Activated T-helper 1 cell treated with anti-CD3 and anti-CD28 coated beads, Interleukin-12 subunit alpha, Interleukin-12 subunit beta, Interleukin-2, Interleukin-4 antibody, amounts not matched to agents 30 ng/mL and 10 ng/mL and 1 ng/mL, durations not matched to agents 14 hours and 24 hours and 36 hours (primary cell): ENCODE results near the gene PPP1CA. TPM values are rescaled to one million over a fixed set of nuclear protein-coding genes. Genes with fewer than 3 reads are reported as not detected.

Experiments used
- DNase-seq: peaks from one replicate; pipeline ENCODE4 v3.0.0; 2021; ENCODE audit warnings: low spot score
- H3K27ac Mint-ChIP-seq: one replicate; pipeline ENCODE4 v1.8.0; 2021; ENCODE audit warnings: mild to moderate bottlenecking, mixed read lengths
- H3K27me3 Mint-ChIP-seq: one replicate; pipeline ENCODE4 v1.8.0; 2022; ENCODE audit warnings: mild to moderate bottlenecking, moderate library complexity, mixed read lengths; ENCODE audit not compliant: insufficient read depth
- H3K36me3 Mint-ChIP-seq: one replicate; pipeline ENCODE4 v1.8.0; 2021; ENCODE audit warnings: low read depth, mixed read lengths
- H3K4me1 Mint-ChIP-seq: one replicate; pipeline ENCODE4 v1.8.0; 2021; ENCODE audit warnings: low read depth, mixed read lengths
- H3K4me3 Mint-ChIP-seq: one replicate; pipeline ENCODE4 v1.8.0; 2021; ENCODE audit warnings: mild to moderate bottlenecking, moderate library complexity, mixed read lengths
- H3K9me3 Mint-ChIP-seq: one replicate; pipeline ENCODE4 v1.8.0; 2021; ENCODE audit warnings: mixed read lengths
- intact Hi-C: fragments of 100-400 bp; cut with micrococcal nuclease; formaldehyde crosslinking; loops from one replicate; pipeline ENCODE4 v1.15.1; 2024
- total RNA-seq: library from RNA; stranded (reverse); gene quantifications from 2 replicates; pipeline ENCODE4 v1.2.3, GENCODE V29; 2022

Gene PPP1CA
- total RNA-seq, 1 donor from 2014 or later: 260 TPM

DNA sequence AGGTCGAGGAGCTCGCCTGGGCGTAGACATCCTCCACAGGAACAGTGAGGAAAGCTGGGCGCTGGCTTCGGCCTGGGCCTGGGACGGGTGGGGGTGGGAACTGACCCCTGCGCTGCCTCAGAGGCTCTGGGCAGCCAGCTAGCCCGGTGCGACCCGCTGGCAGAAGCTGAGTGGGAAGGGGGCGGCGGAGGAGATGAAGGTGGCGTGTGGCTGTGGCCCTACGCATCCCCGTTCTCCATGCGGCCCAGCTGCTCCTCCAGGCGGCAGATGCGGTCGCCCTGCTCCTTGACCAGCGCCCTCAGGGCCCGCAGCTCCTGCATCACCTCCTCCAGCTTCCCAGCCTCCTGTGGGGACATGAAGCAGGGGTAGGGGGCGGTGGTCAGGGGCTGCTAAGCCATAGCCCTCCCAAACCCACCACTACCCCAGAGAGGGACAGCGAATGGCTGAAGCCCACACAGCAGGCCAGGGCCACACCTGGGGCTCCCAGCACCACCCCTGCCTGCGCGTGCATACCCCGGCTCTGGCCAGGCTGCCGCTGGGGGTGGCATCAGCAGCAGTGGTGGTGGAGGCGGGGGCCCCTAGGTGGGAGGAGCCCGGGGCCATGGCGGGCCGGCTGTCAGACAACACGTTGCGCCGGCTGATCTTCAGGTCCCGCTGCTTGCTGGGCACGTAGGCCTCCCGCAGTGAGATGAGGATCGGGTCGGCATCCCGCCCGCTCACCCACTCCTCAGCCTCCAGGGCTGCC lies 36.7 kb upstream of the PPP1CA start:
- intact Hi-C loops: loop anchor here (1.0 to 2.0 kb wide), 3 partner anchors 18 to 68 kb away; partner anchors contain the start of gene TMEM134
- Mint-ChIP-seq H3K36me3 (peaks cover 23% of the 10 kb centered on the region), H3K9me3 (no peaks in the 10 kb centered on the region), H3K4me3 (peak overlapping the region; percentile 90), H3K4me1 (peaks cover 33% of the 10 kb centered on the region), H3K27ac (peak overlapping the region; percentile 97), H3K27me3 (no peaks in the 10 kb centered on the region)
- DNase-seq: peak; percentile 72

DNA sequence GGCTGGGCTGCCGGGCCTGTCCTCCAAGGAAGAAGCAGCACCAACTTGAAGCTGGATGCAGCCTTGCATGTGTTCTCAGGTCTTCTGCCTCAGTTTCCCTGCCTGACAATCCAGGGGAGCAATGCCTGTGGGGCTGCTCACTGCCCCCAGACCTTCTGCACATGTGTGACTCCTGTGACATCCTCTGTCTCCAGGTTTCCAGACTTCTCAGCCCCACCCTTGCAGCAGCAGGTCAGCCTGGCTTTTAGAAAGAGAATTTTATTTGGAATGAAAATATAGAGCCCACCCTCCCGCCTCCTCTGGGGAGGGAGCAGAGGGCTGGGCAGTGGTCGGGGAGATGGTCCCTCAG lies 36.1 kb upstream of the PPP1CA start:
- Mint-ChIP-seq H3K4me1 (peaks cover 31% of the 10 kb centered on the region), H3K36me3 (peaks cover 24% of the 10 kb centered on the region), H3K27ac (peak overlapping the region; percentile 88), H3K27me3 (no peaks in the 10 kb centered on the region), H3K4me3 (peak overlapping the region; percentile 90), H3K9me3 (no peaks in the 10 kb centered on the region)
- intact Hi-C loops: loop anchor here (1.0 to 2.0 kb wide), 4 partner anchors 17 to 69 kb away; partner anchors contain the start of gene TMEM134
- no peak for DNase-seq

DNA sequence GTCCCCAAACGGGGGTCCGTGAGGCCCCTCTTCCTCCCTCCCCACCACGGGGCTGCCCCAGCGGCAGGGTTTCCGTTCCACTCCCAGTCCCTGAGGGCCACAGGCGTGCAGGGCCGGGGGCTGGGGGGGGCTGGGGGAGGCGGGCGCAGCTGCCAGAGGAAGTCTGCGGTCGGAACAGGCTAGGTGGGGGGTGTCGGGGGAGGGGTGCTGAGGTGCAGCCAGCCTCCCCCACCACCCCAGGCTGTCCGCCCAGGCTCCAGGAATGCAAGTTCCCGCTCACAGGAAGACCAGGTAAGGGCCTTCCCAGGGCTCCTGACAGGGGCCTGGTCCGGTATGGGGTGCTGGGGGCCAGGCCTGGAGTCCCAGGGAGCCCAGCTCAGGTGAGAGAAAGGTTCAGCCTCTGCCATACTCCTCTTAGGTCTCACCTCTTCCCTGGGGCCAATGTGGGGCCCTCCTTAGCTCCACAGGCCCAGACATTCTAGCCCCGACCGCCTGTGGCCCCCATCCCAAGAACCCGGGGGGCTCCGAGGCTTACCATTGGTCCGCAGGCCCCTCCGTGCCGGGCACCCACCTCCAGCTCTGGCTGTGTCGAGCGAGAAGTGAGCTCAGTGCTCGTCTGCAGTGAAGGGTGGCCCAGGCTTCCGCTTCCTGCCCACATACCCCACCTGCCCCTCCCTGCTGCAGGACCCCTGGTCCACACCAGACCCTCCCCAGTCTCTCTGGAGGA lies 35.6 kb upstream of the PPP1CA start, which contains the start of gene PTPRCAP:
Gene PTPRCAP (minus strand): TSS at position 601 of the 727 bp plus-strand sequence. CDS start 63 bp downstream, at position 538.
- Mint-ChIP-seq H3K4me1 (peaks cover 30% of the 10 kb centered on the region), H3K4me3 (peak within 1 kb of the TSS; percentile 90), H3K27ac (peak within 1 kb of the TSS; percentile 92), H3K36me3 (peaks cover 26% of the 10 kb centered on the region), H3K27me3 (no peaks in the 10 kb centered on the region), H3K9me3 (no peaks in the 10 kb centered on the region)
- DNase-seq: peak; percentile 70
- intact Hi-C loops: loop anchor here (2.0 kb wide), 1 partner anchor 50 kb away; no protein-coding TSS in a partner anchor

DNA sequence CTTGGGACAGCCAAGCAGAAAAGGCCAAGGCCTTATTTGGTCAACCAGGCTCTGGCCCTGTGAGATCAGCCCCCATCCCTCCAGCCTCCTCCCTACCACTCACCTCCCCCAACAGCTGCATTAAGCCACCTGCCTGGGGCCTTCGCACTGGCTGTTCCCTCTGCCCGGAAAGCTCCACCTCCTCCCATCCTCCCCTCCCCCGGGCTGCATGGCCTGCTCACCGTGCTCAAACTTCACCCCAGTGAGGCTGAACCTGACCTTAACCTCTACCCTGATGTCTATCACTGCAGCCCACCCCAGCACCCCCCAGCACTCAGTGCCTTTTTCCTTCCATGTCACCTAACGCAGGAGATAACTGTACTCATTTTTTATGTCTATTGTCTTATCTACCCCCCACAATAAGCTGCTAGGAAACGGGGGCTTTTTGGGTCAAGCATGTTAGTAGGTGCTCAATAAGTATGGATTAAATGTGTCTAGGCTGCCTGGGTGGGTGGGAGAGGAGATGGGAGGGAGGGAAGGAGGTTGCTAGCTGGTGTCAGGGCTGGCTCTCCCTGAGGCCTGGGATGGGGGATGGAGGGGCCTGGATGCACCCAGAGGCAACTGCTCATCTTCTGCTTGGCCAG lies 34.9 kb upstream of the PPP1CA start:
- Mint-ChIP-seq H3K4me3 (peak overlapping the region; percentile 90), H3K9me3 (no peaks in the 10 kb centered on the region), H3K4me1 (peaks cover 37% of the 10 kb centered on the region), H3K36me3 (peaks cover 33% of the 10 kb centered on the region), H3K27me3 (no peaks in the 10 kb centered on the region), H3K27ac (peak overlapping the region; percentile 92)
- intact Hi-C loops: loop anchor here (1.0 to 2.0 kb wide), 2 partner anchors 8 to 50 kb away; partner anchors contain the start of gene RPS6KB2
- peak; percentile 63 for DNase-seq

DNA sequence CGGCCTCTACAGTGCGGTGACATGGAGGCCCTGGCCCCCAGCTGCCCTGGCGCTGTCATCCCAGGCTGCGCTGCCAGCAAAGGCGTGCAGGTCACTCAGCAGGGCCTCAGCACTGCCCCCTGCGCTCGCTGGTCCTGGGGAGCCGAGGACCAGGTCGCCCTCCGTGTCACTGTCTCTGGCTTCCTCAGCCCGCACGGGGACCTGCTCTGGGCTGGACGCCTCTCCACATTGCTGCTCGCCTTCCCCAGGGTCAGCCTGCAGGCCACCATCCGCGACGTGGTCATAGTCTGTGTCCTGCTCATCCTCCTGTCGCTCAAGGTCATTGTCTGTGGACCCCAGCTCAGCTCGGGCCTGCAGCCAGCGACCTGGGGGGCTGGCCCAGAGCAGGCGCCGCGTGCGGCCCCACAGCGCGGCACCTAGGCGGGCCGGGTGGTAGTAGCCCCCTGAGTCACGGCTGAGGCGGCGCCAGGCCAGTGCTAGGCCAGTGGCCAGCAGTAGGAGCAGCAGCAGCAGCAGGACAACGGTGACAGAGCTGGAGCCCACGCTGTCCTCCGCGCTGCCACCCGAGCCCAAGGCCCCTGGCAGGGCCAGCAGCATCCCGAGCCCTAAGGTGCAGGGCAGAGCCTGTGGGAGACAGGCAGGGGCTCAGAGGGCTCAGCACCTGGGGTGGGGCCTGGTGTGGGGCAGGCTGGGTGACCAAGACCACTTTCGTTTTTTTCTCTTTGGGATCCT lies 34.2 kb upstream of the PPP1CA start:
- Mint-ChIP-seq H3K9me3 (no peaks in the 10 kb centered on the region), H3K36me3 (peaks cover 33% of the 10 kb centered on the region), H3K4me3 (peak overlapping the region; percentile 90), H3K27ac (peak overlapping the region; percentile 92), H3K4me1 (peaks cover 36% of the 10 kb centered on the region), H3K27me3 (no peaks in the 10 kb centered on the region)
- intact Hi-C loops: loop anchor here (1.0 to 2.0 kb wide), 2 partner anchors 8 to 51 kb away; partner anchors contain the start of gene RPS6KB2
- DNase-seq: no peak

DNA sequence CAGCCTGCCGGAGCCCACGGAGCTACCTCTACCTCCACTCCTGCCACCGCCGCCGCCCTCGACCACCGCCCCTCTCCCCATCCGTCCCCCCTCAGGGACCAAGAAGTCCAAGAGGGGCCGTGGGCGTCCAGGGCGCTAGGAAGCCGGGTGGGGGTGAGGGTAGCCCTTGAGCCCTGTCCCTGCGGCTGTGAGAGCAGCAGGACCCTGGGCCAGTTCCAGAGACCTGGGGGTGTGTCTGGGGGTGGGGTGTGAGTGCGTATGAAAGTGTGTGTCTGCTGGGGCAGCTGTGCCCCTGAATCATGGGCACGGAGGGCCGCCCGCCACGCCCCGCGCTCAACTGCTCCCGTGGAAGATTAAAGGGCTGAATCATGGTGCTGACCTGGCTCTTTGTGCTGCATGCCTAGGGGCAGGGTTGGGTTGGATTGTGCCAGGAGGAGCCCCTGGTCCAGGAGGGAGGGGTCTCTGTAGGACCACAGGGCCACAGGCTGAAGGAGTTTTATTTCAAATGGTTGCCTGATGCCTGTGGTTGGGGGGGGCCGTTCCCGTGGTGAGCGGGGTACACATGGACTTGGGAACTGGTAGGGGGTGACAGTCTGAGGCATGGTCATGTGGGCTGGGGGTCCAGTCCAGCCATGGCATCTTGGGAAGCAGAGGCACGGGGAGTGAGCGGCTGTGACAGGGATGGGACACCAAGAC lies 33.5 kb upstream of the PPP1CA start:
- intact Hi-C loops: no loop called here
- peak overlapping the region; percentile 68 for H3K27ac Mint-ChIP-seq
- peaks cover 29% of the 10 kb centered on the region for H3K4me1 Mint-ChIP-seq
- peaks cover 37% of the 10 kb centered on the region for H3K36me3 Mint-ChIP-seq
- no peaks in the 10 kb centered on the region for H3K9me3 Mint-ChIP-seq
- DNase-seq: no peak
- H3K27me3 Mint-ChIP-seq: no peaks in the 10 kb centered on the region
- peak overlapping the region; percentile 90 for H3K4me3 Mint-ChIP-seq

DNA sequence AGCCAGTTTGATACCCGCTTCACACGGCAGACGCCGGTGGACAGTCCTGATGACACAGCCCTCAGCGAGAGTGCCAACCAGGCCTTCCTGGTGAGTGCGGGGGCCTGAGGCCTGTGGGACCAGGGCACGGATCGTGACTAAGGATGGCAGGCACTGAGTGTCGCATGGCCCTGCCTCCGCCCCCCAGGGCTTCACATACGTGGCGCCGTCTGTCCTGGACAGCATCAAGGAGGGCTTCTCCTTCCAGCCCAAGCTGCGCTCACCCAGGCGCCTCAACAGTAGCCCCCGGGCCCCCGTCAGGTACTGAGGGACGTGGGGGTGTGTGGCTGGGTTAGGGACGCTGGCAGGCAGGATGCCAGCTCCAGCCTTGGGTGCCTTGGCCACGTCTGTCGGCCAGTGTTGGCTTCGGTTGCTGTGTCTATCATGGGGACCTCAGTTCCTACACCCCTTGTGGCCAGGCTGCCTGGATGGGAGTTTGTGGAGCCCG lies 32.8 kb upstream of the PPP1CA start:
- peak overlapping the region; percentile 29 for H3K27ac Mint-ChIP-seq
- intact Hi-C loops: no loop called here
- DNase-seq: no peak
- H3K36me3 Mint-ChIP-seq: peaks cover 35% of the 10 kb centered on the region
- H3K9me3 Mint-ChIP-seq: no peaks in the 10 kb centered on the region
- H3K4me3 Mint-ChIP-seq: peak overlapping the region; percentile 54
- H3K27me3 Mint-ChIP-seq: no peaks in the 10 kb centered on the region
- H3K4me1 Mint-ChIP-seq: peaks cover 22% of the 10 kb centered on the region

DNA sequence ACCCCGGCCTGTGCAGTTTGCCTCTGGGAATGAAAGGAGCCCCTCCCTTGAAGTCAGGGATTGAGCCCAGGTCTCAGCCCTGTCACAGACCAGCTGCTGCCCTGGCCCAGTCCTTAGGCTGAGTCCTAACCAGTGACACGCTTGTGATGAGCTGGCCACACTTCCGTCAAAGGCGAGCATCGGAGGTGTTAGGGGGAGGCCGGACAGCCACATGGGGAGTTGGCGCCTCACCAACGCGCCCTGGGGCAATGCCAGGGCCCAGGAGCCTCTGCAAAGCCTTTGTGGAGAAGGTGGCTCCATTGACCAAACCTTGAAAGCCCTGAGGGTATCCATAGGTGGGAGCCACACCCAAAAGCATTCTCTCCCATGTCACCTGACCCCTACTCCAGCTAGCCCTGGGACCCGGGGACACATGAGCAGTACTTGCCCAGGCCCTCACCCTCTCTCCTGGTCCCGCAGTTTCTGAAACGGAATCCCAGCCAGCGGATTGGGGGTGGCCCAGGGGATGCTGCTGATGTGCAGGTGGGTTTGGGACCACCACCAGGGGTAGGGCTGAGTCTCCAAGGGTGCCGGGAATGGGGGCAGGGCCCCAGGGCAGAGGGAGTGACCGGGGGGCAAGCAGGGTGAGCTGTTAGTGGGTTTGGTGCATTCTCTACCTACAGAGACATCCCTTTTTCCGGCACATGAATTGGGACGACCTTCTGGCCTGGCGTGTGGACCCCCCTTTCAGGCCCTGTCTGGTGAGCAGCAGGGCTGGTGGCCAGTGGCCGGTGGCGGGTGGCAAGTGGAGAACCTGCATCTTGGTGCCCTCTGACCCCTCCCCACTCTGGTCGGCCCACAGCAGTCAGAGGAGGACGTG lies 32.1 kb upstream of the PPP1CA start:
- H3K4me3 Mint-ChIP-seq: peak overlapping the region; percentile 37
- H3K4me1 Mint-ChIP-seq: peaks cover 15% of the 10 kb centered on the region
- H3K9me3 Mint-ChIP-seq: no peaks in the 10 kb centered on the region
- H3K27ac Mint-ChIP-seq: peak overlapping the region; percentile 29
- peaks cover 29% of the 10 kb centered on the region for H3K36me3 Mint-ChIP-seq
- H3K27me3 Mint-ChIP-seq: no peaks in the 10 kb centered on the region
- DNase-seq: no peak
- intact Hi-C loops: no loop called here

DNA sequence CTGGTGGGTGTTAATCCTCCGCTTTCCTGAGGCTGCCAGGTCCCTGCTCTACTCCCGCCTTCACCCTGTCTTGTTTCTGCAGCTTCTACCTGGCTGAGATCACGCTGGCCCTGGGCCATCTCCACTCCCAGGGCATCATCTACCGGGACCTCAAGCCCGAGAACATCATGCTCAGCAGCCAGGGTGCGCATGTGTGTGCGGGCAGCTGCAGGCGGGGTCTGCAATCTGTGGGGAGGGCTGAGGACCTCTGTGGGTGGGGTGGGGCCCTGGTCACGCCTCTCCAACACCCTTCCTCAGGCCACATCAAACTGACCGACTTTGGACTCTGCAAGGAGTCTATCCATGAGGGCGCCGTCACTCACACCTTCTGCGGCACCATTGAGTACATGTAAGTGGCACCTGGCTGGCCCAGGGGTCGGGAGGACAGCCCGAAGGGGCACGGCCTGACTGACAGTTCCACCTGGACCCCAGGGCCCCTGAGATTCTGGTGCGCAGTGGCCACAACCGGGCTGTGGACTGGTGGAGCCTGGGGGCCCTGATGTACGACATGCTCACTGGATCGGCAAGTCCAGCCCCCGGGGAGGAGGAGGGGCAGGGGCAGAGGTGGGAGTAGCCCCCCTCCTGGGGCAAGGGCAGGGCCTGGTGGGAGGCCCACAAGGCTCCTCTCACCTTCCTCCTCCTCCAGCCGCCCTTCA lies 31.1 kb upstream of the PPP1CA start:
- Mint-ChIP-seq H3K36me3 (peaks cover 29% of the 10 kb centered on the region), H3K4me1 (peaks cover 18% of the 10 kb centered on the region), H3K27ac (peak overlapping the region; percentile 63), H3K27me3 (no peaks in the 10 kb centered on the region), H3K4me3 (no peak overlapping the region), H3K9me3 (no peaks in the 10 kb centered on the region)
- no peak for DNase-seq
- intact Hi-C loops: no loop called here

DNA sequence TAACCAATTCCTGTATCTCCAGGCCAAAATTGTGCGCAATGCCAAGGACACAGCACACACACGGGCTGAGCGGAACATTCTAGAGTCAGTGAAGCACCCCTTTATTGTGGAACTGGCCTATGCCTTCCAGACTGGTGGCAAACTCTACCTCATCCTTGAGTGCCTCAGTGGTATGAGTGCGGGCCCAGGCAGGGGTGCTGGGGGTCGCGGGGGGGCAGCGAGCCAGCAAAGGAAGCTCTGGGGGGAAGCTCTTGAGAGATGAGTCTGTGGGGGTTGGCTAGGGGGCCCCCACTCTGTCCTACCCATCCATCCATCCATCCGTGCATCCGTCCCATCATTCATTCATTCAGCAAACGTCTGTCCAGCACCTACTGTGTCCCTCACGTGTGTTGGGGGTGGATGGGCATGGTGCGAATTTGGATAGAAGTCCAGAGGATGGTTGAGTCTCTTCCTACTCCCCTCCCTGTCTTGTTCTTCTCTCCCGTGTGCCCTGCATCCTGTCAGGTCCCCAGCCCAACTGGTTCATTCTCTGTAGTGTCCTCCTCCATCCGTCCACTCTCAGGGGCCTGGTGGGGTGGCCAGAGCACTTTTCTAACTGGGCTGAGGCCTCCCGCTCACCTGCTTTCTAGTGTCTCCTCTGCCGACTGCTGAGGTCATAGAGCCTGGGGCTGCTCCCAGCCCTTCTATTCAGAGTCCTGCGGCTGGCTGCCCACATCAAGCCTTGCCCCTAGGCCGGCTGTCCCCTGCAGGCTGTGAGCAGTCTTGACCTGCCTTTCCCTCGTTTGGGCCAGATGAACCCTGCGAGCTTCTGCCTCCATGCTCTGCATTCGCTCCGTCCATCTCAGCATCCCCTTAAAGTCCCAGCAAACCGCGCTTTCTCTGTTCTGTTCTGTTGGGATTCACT lies 29.9 kb upstream of the PPP1CA start:
- H3K27me3 Mint-ChIP-seq: no peaks in the 10 kb centered on the region
- intact Hi-C loops: no loop called here
- H3K27ac Mint-ChIP-seq: peak overlapping the region; percentile 63
- H3K9me3 Mint-ChIP-seq: no peaks in the 10 kb centered on the region
- peaks cover 19% of the 10 kb centered on the region for H3K4me1 Mint-ChIP-seq
- peaks cover 25% of the 10 kb centered on the region for H3K36me3 Mint-ChIP-seq
- DNase-seq: no peak
- H3K4me3 Mint-ChIP-seq: peak overlapping the region; percentile 67
